Pancreas (tissue), 10 donors: Measurements from ENCODE around the gene CLEC10A. TPM values are rescaled to one million over a fixed set of nuclear protein-coding genes. Genes with fewer than 3 reads are reported as not detected.
"Not testable (repeated sequence)": the region's sequence is repeated elsewhere in the genome, so short reads cannot be mapped to it uniquely, and the experiment has no call there.

Experiments
- ATAC-seq, 4 donors: fragments of 200-7000 bp; cut with Tn5 transposase; one replicate each; pipeline versions ENCODE4 v1.8.0 to v1.9.1; 2020; ENCODE audit warnings: mild to moderate bottlenecking in 4 of 4, moderate library complexity in 4 of 4
- DNase-seq, 6 donors: peaks; one replicate each; pipeline ENCODE4 v3.0.0-alpha.2; 2020
- FAIRE-seq: peaks from 2 replicates; lab custom pipeline; 2012; peaks lifted over from hg19 to GRCh38; lab: Jason Lieb, UNC
- H3K27ac ChIP-seq, 4 donors: fragments of 200-600 bp; sonication (generic); 1 replicate in 3 of 4; 2 replicates in 1 of 4; pipeline versions ENCODE4 v1.5.0 to v1.8.0; 2020
- H3K27me3 ChIP-seq, 4 donors: fragments of 200-600 bp; one replicate each; pipeline ENCODE4 v1.8.0; 2021
- H3K36me3 ChIP-seq, 3 donors: fragments of 200-600 bp; sonication (generic) in 1 of 3; one replicate each; pipeline versions ENCODE4 v1.5.0 to v1.8.0; 2020 to 2021
- H3K4me1 ChIP-seq, 3 donors: fragments of 200-600 bp; one replicate each; pipeline ENCODE4 v1.8.0; 2021
- H3K4me3 ChIP-seq, 4 donors: fragments of 200-600 bp; sonication (generic) in 2 of 4; one replicate each; pipeline versions ENCODE4 v1.5.0 to v1.8.0; 2020 to 2021
- H3K9me3 ChIP-seq, 4 donors: fragments of 200-600 bp; one replicate each; pipeline ENCODE4 v1.8.0; 2021
- CTCF ChIP-seq, 4 donors: fragments of 200-600 bp; sonication (generic) in 3 of 4; IDR thresholded peaks; one replicate each; pipeline versions ENCODE4 v1.5.0 to v1.8.0; 2021; ENCODE audit warnings: antibody characterized with exemption in 4 of 4
- WGBS, 2 donors: extraction: QIAGEN DNeasy Blood & Tissue Kit; methylation state at CpG; one replicate each; pipeline ENCODE4 v1.1.7; 2013; 5-methylcytosine and 5-hydroxymethylcytosine counted together
- intact Hi-C, 3 donors: fragments of 100-400 bp; cut with DNase I; formaldehyde crosslinking; loops; one replicate each; pipeline versions ENCODE4 v1.11.1 to v1.14.2; 2022
- polyA plus RNA-seq, 2 donors: library from polyadenylated mRNA; stranded (reverse); fragments of 200-250 nt; gene quantifications; one replicate each; pipeline ENCODE4 v1.2.3, GENCODE V29; 2013
- total RNA-seq, 6 donors: library from RNA; stranded (reverse); fragmentation: NEBNext Ultra II Directional in 4 of 6; extraction: Animal tissue kit (Norgen Biotek cat#: 25700) in 4 of 6; gene quantifications; one replicate each; pipeline versions ENCODE4 v1.2.1 to v1.2.4, GENCODE V29; 2021 to 2023
- donor health status: healthy with polysubstance abuse.
- donor health status: DM: no; HTN: no; CAD: no; lungs with moderate emphysema.
- donor health status: DM: no; HTN: no; CAD: no.
- donor health status: control.
- donor health status: control.
- donor health status: Bipolar disorder and iron deficiency.
- donor health status: DM: yes; HTN: yes; CAD: no.
- donor health status: DM: no; HTN: no; CAD: no.
- donor health status: DM: no; HTN: no; CAD: no.
- donor health status: DM: yes; HTN: yes; CAD: no.

CLEC10A gene
- total and polyA plus RNA-seq, 8 donors: 0.28 to 3.6 (median 1.3) TPM; not detected in 1

GRCh38 chr17:7108560-7108925 lies 28.5 kb upstream of the CLEC10A start:
- no peak for ATAC-seq

GRCh38 chr17:7107795-7108559 lies 27.9 kb upstream of the CLEC10A start:
- FAIRE-seq: no peak
- H3K4me3 ChIP-seq: no peak overlapping the region
- no peak for DNase-seq
- intact Hi-C loops: no loop called here
- no peaks in the 10 kb centered on the region for H3K36me3 ChIP-seq
- no peak for TF ChIP-seq CTCF (IDR thresholded peaks at IDR 0.05)
- no peak for ATAC-seq
- H3K4me1 ChIP-seq: no peaks in the 10 kb centered on the region
- 66 to 75% methylated on average over 32 of the region's 32 CpGs for WGBS, 2 donors
- no peaks in the 10 kb centered on the region for H3K9me3 ChIP-seq
- no peaks in the 10 kb centered on the region for H3K27me3 ChIP-seq
- H3K27ac ChIP-seq: no peak overlapping the region

More at GRCh38 chr17:7108560-7108925, 28.5 kb upstream of the CLEC10A start:
- DNase-seq: no peak
- H3K4me3 ChIP-seq: no peak overlapping the region
- intact Hi-C loops: no loop called here
- no peaks in the 10 kb centered on the region for H3K4me1 ChIP-seq
- no peaks in the 10 kb centered on the region for H3K36me3 ChIP-seq
- no peak overlapping the region for H3K27ac ChIP-seq
- H3K9me3 ChIP-seq: no peaks in the 10 kb centered on the region
- no peak for TF ChIP-seq CTCF (IDR thresholded peaks at IDR 0.05)
- WGBS, 2 donors: 67 to 77% methylated on average over 10 of the region's 10 CpGs
- no peak for FAIRE-seq
- H3K27me3 ChIP-seq: no peaks in the 10 kb centered on the region

DNA sequence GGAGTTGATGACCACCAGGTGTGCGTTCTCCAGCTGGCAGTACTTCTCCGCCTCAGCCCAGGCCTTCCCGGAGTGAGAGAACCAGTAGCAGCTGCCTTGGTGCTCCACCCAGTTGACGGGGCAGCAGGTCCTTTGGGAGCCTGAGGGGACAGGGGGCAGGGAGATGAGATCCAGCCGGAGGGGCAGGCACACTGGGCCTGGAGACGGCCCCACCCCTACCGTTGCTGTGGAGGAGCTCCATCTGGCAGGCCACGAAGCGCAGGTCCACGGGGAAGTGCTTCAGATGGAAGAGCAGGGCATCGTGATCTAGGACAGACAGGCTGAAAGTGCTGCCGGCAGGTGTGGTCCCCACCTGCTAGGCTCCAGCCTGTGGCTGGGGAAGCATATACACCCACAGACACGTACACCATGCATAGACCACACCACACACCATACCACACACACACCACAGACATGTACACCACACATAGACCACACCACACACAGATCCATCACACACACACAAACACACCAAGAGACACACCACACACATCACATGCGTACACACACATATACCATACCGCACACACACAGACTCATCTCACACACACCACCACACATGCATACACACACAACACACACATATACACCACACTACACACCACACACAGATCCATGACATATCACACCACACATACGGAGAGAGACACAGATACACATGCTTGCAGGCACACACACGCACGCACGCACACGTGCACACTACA lies 27.1 kb upstream of the CLEC10A start:
- no peak overlapping the region for H3K4me3 ChIP-seq
- no peak for DNase-seq
- intact Hi-C loops: no loop called here
- no peaks in the 10 kb centered on the region for H3K9me3 ChIP-seq
- H3K36me3 ChIP-seq: no peaks in the 10 kb centered on the region
- H3K4me1 ChIP-seq: no peaks in the 10 kb centered on the region
- no peak overlapping the region for H3K27ac ChIP-seq
- no peak for FAIRE-seq
- no peaks in the 10 kb centered on the region for H3K27me3 ChIP-seq
- ATAC-seq: no peak
- no peak for TF ChIP-seq CTCF (IDR thresholded peaks at IDR 0.05)
- WGBS, 2 donors: 61 to 71% methylated on average over 20 of the region's 20 CpGs

DNA sequence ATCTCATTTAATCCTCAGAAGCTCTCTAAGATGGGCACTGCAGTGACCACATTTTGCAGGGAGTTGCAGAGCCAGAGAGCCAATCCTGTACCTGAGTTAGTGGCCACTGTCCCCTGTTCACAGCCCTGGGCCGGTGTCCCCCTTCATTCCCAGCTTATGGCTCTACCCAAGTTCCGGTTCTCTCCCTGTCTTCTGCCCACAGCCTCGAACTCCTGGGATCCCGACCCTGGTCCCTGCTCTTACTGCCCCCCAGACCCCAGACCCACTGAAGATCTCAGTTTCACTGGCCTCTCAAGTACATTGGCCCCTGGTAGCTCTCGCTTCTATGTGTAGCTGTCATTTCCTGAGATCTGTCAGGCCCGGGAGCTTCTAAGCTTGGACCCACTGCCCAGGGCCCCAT lies 22.4 kb upstream of the CLEC10A start:
- WGBS, 2 donors: 55 to 60% methylated on average over 6 of the region's 6 CpGs
- H3K36me3 ChIP-seq: no peaks in the 10 kb centered on the region
- no peak for ATAC-seq
- H3K4me1 ChIP-seq: no peaks in the 10 kb centered on the region
- H3K9me3 ChIP-seq: no peaks in the 10 kb centered on the region
- no peak overlapping the region for H3K4me3 ChIP-seq
- no peak for FAIRE-seq
- no peak for DNase-seq
- TF ChIP-seq CTCF (IDR thresholded peaks at IDR 0.05): no peak
- intact Hi-C loops: no loop called here
- no peak overlapping the region for H3K27ac ChIP-seq
- no peaks in the 10 kb centered on the region for H3K27me3 ChIP-seq

- no peak for TF ChIP-seq CTCF (IDR thresholded peaks at IDR 0.05)
- WGBS, 2 donors: 64 to 81% methylated on average over 14 of the region's 14 CpGs
- no peak overlapping the region for H3K27ac ChIP-seq
- H3K36me3 ChIP-seq: no peaks in the 10 kb centered on the region
- H3K4me3 ChIP-seq: no peak overlapping the region
- no peak for ATAC-seq
- DNase-seq: no peak
- FAIRE-seq: no peak
- no peaks in the 10 kb centered on the region for H3K4me1 ChIP-seq
- intact Hi-C loops: no loop called here
- no peaks in the 10 kb centered on the region for H3K27me3 ChIP-seq
- H3K9me3 ChIP-seq: no peaks in the 10 kb centered on the region
Measured at GRCh38 chr17:7101531-7101930, 21.5 kb upstream of the CLEC10A start.

GRCh38 chr17:7100641-7101379 lies 20.8 kb upstream of the CLEC10A start:
- ATAC-seq, H3K36me3 ChIP-seq, H3K4me1 ChIP-seq, H3K27ac ChIP-seq, FAIRE-seq, H3K4me3 ChIP-seq, H3K27me3 ChIP-seq, H3K9me3 ChIP-seq, intact Hi-C loops: not testable (repeated sequence)
- WGBS, 2 donors: 78 to 89% methylated on average over 38 to 50 of the region's 50 CpGs
- DNase-seq: peak in 1 of 6 donors; percentile 48
